GM10248 (cell line): ENCODE data around the gene HLF.
A peak's percentile ranks its signal among the peaks of the same experiment; 100 is the strongest.

Experiments
- CTCF ChIA-PET: fragments of 300-600 bp; sonication (Branson Sonifier 250); formaldehyde crosslinking; extraction: SDS; loops from one replicate; lab custom pipeline; 2021; ENCODE audit warnings: antibody characterized with exemption; lab: Yijun Ruan, JAX
- POLR2A ChIA-PET: fragments of 350-650 bp; sonication (Branson Sonifier 250); formaldehyde crosslinking; extraction: SDS; loops from one replicate; lab custom pipeline; 2020; ENCODE audit warnings: antibody characterized with exemption; lab: Yijun Ruan, JAX
- DNase-seq: peaks from one replicate; pipeline ENCODE4 v3.0.0; 2012; ENCODE audit errors: extremely low spot score
- TF ChIP-seq, protein P1 (sequence below): IDR thresholded peaks from 2 replicates; pipeline ENCODE4 v1.5.1; 2012; ENCODE audit warnings: mild to moderate bottlenecking, low read depth; ENCODE audit errors: extremely low read depth, missing control alignments, control extremely low read depth

The HLF gene

DNA sequence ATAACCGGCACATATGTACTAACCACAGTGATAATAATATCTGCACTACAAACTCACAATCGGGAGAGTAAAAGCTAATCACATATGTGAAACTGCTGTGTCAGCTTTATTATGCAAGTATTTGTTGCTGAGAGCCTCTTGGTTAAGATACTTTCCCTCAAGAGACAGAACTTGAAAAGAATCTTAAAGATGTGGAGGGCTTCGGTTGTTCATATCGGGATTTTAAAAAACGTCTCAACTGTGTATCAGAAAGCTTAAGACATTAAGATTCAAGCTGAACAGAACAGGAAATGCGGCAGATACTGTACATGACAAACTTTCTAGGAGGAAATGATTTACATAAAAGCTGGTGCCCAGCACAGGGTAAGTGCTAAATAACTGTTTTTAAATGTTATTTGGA lies 27.5 kb upstream of the HLF start:
- no peak for DNase-seq
- TF ChIP-seq, protein P1, sequence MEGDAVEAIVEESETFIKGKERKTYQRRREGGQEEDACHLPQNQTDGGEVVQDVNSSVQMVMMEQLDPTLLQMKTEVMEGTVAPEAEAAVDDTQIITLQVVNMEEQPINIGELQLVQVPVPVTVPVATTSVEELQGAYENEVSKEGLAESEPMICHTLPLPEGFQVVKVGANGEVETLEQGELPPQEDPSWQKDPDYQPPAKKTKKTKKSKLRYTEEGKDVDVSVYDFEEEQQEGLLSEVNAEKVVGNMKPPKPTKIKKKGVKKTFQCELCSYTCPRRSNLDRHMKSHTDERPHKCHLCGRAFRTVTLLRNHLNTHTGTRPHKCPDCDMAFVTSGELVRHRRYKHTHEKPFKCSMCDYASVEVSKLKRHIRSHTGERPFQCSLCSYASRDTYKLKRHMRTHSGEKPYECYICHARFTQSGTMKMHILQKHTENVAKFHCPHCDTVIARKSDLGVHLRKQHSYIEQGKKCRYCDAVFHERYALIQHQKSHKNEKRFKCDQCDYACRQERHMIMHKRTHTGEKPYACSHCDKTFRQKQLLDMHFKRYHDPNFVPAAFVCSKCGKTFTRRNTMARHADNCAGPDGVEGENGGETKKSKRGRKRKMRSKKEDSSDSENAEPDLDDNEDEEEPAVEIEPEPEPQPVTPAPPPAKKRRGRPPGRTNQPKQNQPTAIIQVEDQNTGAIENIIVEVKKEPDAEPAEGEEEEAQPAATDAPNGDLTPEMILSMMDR: no peak
- CTCF ChIA-PET: interaction anchor here (1.1 to 1.6 kb wide), 5 partner anchors 8 to 244 kb away, joined by 3 to 6 read pairs (median 3); no protein-coding TSS in a partner anchor
- POLR2A ChIA-PET: no interaction called here

DNA sequence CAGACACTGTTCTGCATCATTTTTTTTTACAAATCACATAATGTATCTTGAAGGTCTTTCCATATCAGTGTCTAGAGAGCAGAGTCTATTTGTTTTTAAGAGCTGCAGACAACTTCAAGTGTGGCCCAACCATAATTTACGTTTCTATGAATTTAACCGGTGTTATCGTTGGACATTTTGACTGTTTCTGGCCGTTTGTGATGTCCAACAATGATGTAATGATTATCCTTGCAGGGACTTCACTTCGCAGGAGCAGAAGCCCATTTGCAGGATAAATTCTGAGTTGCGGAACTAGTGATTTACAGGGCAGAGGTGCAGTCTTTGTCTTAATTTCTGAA lies 26.9 kb upstream of the HLF start:
- CTCF ChIA-PET: interaction anchor here (1.1 to 1.5 kb wide), 4 partner anchors 9 to 44 kb away, joined by 3 to 4 read pairs (median 3); no protein-coding TSS in a partner anchor
- TF ChIP-seq, protein P1: no peak
- POLR2A ChIA-PET: no interaction called here
- DNase-seq: no peak

DNA sequence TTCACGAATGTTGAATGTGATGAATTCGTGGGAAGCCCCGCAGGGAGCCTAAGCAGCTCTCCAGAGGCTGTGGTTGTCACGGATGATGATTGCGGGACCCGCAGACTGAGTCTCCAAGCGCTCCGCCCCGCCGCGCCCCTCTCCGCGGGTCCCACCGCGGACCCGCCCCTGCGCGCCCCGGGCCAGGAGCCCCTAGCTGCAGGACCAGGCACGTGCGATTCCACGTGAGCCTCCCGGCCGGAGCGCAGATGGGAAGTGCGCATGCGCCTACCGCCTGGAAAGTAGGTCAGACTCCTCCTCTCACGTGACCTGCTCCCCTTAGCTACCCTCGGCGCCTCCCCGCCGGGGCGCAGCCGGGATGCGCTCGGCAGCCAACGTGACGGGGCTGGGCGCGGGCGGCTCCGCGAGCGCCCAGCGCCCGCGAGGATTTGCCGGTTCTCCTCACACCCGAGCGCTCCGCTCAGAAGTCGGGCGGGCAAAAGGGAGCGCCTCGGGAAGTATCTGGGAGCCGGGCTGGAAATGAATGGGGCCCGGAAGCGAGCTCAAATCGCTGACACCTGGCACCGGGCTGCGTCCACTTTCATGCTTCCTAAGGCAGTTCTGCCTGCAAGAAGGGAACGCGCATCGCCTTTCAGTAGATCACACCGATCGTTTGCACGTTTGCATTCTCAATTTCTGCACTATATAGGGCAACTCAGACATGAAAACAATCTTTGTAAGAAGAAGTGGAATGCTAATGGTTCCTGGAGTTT lies 26.4 kb upstream of the HLF start:
- peak; percentile 97 for DNase-seq
- TF ChIP-seq, protein P1: no peak
- ChIA-PET CTCF (interaction anchor here (1.1 to 1.2 kb wide), 2 partner anchors 10 to 44 kb away, joined by 3 read pairs; no protein-coding TSS in a partner anchor), POLR2A (no interaction called here)

DNA sequence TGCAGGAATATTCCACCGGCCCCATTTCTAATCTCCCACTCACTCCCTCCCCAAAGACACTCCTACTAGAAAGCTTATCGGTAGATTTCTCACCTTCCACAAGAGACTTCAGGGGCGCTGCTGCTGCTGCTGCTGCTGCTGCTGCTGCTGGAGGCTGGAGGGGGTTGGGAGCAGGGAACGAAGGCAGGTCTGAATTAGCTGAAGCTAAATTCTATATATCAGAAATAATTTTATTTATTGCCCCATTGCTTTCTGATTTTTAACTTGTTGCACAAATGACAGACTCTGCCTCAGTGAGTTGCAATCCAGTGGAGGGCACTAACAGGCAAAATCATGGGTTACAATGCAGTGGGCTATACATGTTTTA lies 25.8 kb upstream of the HLF start:
- TF ChIP-seq, protein P1: no peak
- ChIA-PET CTCF (interaction anchor here (1.1 kb wide), 1 partner anchor 10 kb away, joined by 3 read pairs; no protein-coding TSS in a partner anchor), POLR2A (no interaction called here)
- DNase-seq: no peak

DNA sequence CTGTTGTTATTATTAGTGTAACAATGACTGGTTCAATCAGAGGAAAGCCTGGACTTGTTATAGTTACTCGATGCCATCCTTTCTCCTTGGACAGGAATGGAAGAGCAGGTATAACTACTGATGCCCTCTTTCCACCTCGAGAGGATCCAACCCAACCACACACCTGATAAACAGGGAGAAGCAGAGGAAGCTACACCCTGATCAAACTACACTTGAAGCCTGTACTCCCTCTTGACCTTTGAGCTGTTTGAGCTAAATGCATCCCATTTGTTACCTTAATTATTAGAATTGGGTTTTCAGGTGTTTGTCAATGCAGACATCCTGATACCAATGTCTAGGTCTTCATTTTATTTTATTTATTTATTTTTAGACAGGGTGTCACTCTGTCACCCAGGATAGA lies 23.7 kb upstream of the HLF start:
- no peak for DNase-seq
- ChIA-PET CTCF (no interaction called here), POLR2A (no interaction called here)
- TF ChIP-seq, protein P1: no peak

DNA sequence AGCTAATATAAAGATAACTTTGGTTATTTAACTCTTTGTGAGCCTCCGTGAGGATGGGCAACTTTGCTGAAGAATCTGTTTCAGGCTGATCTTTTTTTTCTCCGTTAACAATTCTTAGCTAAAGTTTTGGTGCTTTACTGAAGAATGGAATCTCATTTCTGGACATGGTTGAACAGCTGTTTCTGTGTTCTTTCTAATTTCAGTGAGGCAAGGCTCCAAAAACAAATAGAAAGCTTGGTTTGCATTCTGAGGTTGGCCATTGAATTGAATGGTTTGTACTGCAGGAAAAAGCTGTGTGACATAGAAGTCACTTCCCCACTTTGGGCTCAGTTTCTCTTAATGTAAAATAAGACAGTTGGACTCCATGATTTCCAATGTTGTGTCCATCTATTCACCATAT lies 22.3 kb upstream of the HLF start:
- TF ChIP-seq, protein P1: no peak
- POLR2A ChIA-PET: no interaction called here
- no peak for DNase-seq
- CTCF ChIA-PET: interaction anchor here (0.9 to 1.3 kb wide), 3 partner anchors 9 to 252 kb away, joined by 3 read pairs; no protein-coding TSS in a partner anchor

DNA sequence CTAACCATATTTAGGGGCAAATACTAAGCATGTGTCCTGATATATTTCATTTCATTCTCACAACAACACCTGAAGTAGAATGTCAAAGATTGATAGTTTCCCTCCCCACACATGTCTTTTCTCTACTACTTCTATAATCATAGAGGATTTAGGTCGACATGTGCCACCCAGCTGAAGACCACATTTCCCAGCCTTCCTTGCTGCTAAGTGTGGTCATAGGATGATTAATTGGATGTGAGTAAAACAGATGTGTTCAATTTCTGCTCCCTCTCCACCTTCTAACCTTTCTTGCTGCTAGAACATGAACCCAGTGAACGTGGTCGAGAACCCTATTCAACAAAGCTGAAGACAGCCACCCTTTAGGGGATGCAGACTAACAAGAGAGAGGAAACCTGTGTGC lies 18.8 kb upstream of the HLF start:
- POLR2A ChIA-PET: no interaction called here
- TF ChIP-seq, protein P1: no peak
- CTCF ChIA-PET: interaction anchor here (2.0 kb wide), 1 partner anchor 10 kb away, joined by 4 read pairs; no protein-coding TSS in a partner anchor
- no peak for DNase-seq
